B cell (primary cell): ENCODE results near the gene TMCO1. TPM values are rescaled to one million over a fixed set of nuclear protein-coding genes. Genes with fewer than 3 reads are reported as not detected.

Experiments used
- ATAC-seq: fragments of 200-7000 bp; cut with Tn5 transposase; one replicate; pipeline ENCODE4 v1.10.0; 2021; ENCODE audit warnings: low read depth, mild to moderate bottlenecking, moderate number of reproducible peaks, moderate library complexity
- CTCF ChIA-PET: fragments of 350-600 bp; sonication (Branson Sonifier 250); formaldehyde crosslinking; loops from one replicate; lab custom pipeline; 2021; ENCODE audit warnings: antibody characterized with exemption, inconsistent platforms; lab: Charles Lee
- POLR2A ChIA-PET: fragments of 350-600 bp; sonication (Branson Sonifier 250); formaldehyde crosslinking; loops from one replicate; lab custom pipeline; 2021; ENCODE audit warnings: antibody characterized with exemption; lab: Charles Lee
- DNase-seq: peaks from one replicate; pipeline ENCODE4 v3.0.0; 2013
- H2AFZ ChIP-seq: 2 replicates; pipeline ENCODE4 v1.6.1; 2012; ENCODE audit warnings: mild to moderate bottlenecking, low read depth, low read length; ENCODE audit not compliant: insufficient read depth, poor library complexity, severe bottlenecking
- H3K27ac ChIP-seq, 2 donors: 1 replicate in 1 of 2; 2 replicates in 1 of 2; pipeline ENCODE4 v1.5.1; 2012 to 2013; ENCODE audit warnings: low read length in 2 of 2, mild to moderate bottlenecking in 2 of 2, moderate library complexity in 1 of 2
- H3K27me3 ChIP-seq, 4 experiments: fragments of 200-600 bp in 1 of 4; sonication (generic) in 1 of 4; replicated peaks in 1 of 4; 1 replicate in 2 of 4; 2 replicates in 2 of 4; pipeline versions ENCODE4 v1.6.1 to v1.7.0; 2013 to 2016; ENCODE audit warnings: low read length in 3 of 4, mild to moderate bottlenecking in 2 of 4, mixed read lengths in 1 of 4, moderate library complexity in 1 of 4; ENCODE audit not compliant: insufficient read depth in 4 of 4, control insufficient read depth in 3 of 4; ENCODE audit errors: control extremely low read depth in 1 of 4
- H3K36me3 ChIP-seq, 2 experiments: replicated peaks in 1 of 2; 1 replicate in 1 of 2; 2 replicates in 1 of 2; pipeline versions ENCODE4 v1.6.1 to v1.7.1; 2013; ENCODE audit warnings: low read length in 1 of 2; ENCODE audit not compliant: insufficient read depth in 2 of 2, control insufficient read depth in 1 of 2; ENCODE audit errors: control extremely low read depth in 1 of 2, extremely low read depth in 1 of 2
- H3K4me1 ChIP-seq, 2 donors: fragments of 200-600 bp in 1 of 2; sonication (generic) in 1 of 2; 1 replicate in 1 of 2; 2 replicates in 1 of 2; pipeline versions ENCODE4 v1.5.1 to v1.6.1; 2013 to 2017; ENCODE audit warnings: low read length in 2 of 2; ENCODE audit not compliant: control insufficient read depth in 2 of 2, insufficient read depth in 2 of 2
- H3K4me2 ChIP-seq: replicated peaks from 2 replicates; pipeline ENCODE3; 2012; ENCODE audit warnings: mild to moderate bottlenecking, low read depth, low read length; ENCODE audit not compliant: poor library complexity, severe bottlenecking
- H3K4me3 ChIP-seq, 5 experiments: fragments of 200-600 bp in 1 of 5; sonication (generic) in 1 of 5; 1 replicate in 3 of 5; 2 replicates in 2 of 5; pipeline versions ENCODE4 v1.5.1 to v1.7.0; 2011 to 2016; ENCODE audit warnings: low read length in 4 of 5, mild to moderate bottlenecking in 4 of 5, low read depth in 2 of 5, control low read depth in 1 of 5, moderate library complexity in 1 of 5; ENCODE audit not compliant: insufficient read depth in 1 of 5; ENCODE audit errors: control extremely low read depth in 1 of 5, extremely low read depth in 1 of 5
- H3K79me2 ChIP-seq: fragments of 200-600 bp; sonication (generic); one replicate; pipeline ENCODE4 v1.6.0; 2016; ENCODE audit warnings: low read length; ENCODE audit not compliant: control insufficient read depth, insufficient read depth
- H3K9ac ChIP-seq: fragments of 200-600 bp; sonication (generic); 2 replicates; pipeline ENCODE4 v1.6.1; 2017; ENCODE audit warnings: mild to moderate bottlenecking, low read length, moderate library complexity
- H3K9me3 ChIP-seq, 3 donors: one replicate each; pipeline versions ENCODE4 v1.6.1 to v1.7.1; 2013; ENCODE audit warnings: low read length in 2 of 3; ENCODE audit not compliant: control insufficient read depth in 2 of 3, insufficient read depth in 1 of 3; ENCODE audit errors: control extremely low read depth in 1 of 3
- H4K20me1 ChIP-seq: 2 replicates; pipeline ENCODE4 v1.6.0; 2012; ENCODE audit warnings: mild to moderate bottlenecking, low read length; ENCODE audit not compliant: insufficient read depth, control insufficient read depth, poor library complexity, severe bottlenecking
- H3K27ac Mint-ChIP-seq: one replicate; pipeline ENCODE4 v1.8.0; 2021; ENCODE audit warnings: mixed read lengths
- H3K27me3 Mint-ChIP-seq: one replicate; pipeline ENCODE4 v1.8.0; 2021; ENCODE audit warnings: mixed read lengths
- H3K4me1 Mint-ChIP-seq: one replicate; pipeline ENCODE4 v1.8.0; 2021; ENCODE audit warnings: mixed read lengths
- H3K4me3 Mint-ChIP-seq: one replicate; pipeline ENCODE4 v1.8.0; 2021; ENCODE audit warnings: mixed read lengths
- H3K9me3 Mint-ChIP-seq: one replicate; pipeline ENCODE4 v1.8.0; 2022; ENCODE audit warnings: mixed read lengths; ENCODE audit not compliant: insufficient read depth
- CTCF ChIP-seq: fragments of 200-600 bp; IDR thresholded peaks from one replicate; pipeline ENCODE4 v1.8.0; 2022; ENCODE audit warnings: antibody characterized with exemption, mild to moderate bottlenecking
- EZH2 ChIP-seq: IDR thresholded peaks from 2 replicates; pipeline ENCODE4 v1.6.1; 2012; ENCODE audit warnings: borderline replicate concordance, low read depth, mild to moderate bottlenecking, moderate library complexity, low read length; ENCODE audit not compliant: insufficient read depth, poor library complexity, severe bottlenecking
- WGBS: methylation state at CpG from one replicate; pipeline ENCODE4 v1.1.5; 2013; ENCODE audit warnings: missing lambda C conversion rate; ENCODE audit not compliant: insufficient coverage; 5-methylcytosine and 5-hydroxymethylcytosine counted together
- intact Hi-C: fragments of 100-400 bp; cut with micrococcal nuclease; formaldehyde crosslinking; loops from one replicate; pipeline ENCODE4 v1.10.0; 2022
- polyA plus RNA-seq: library from polyadenylated mRNA; depleted of rRNA; stranded (reverse); fragments of >200 nt; gene quantifications from 2 replicates; pipeline ENCODE4 v1.2.3, GENCODE V29; 2012
- total RNA-seq, 2 donors: library from RNA; stranded (reverse); fragments of 120-200 nt in 1 of 2; gene quantifications; 1 replicate in 1 of 2; 2 replicates in 1 of 2; pipeline versions ENCODE4 v1.2.3 to v1.2.4, GENCODE V29; 2013 to 2022

Gene TMCO1
- total and polyA plus RNA-seq, 2 donors (not counting 1 experiment from before 2014, with no cell fraction given): 16.1 to 39.5 TPM

- Mint-ChIP-seq H3K4me3 (no peak overlapping the region), H3K27me3 (peaks cover 11% of the 10 kb centered on the region), H3K4me1 (no peaks in the 10 kb centered on the region), H3K27ac (no peak overlapping the region), H3K9me3 (peaks cover 5% of the 10 kb centered on the region)
- intact Hi-C loops: no loop called here
- H3K9ac ChIP-seq: no peak overlapping the region
- no peak overlapping the region for H3K27ac ChIP-seq
- peaks cover 0 to 4% (median 2%) of the 10 kb centered on the region in 4 experiments for H3K27me3 ChIP-seq
- CTCF ChIA-PET: interaction anchor here (0.7 kb wide), 1 partner anchor 114 kb away, joined by 3 read pairs; no protein-coding TSS in a partner anchor
- no peak overlapping the region for H3K4me3 ChIP-seq
- H3K4me2 ChIP-seq: no peak overlapping the region
- no peak for DNase-seq
- no peak overlapping the region for H2AFZ ChIP-seq
- H3K9me3 ChIP-seq: peaks cover 0 to 7% (median 0%) of the 10 kb centered on the region in 3 donors
- TF ChIP-seq EZH2 (no peak), CTCF (no peak)
- no peak for ATAC-seq
- H3K79me2 ChIP-seq: no peaks in the 10 kb centered on the region
- no peaks in the 10 kb centered on the region for H3K36me3 ChIP-seq
- POLR2A ChIA-PET: no interaction called here
- H4K20me1 ChIP-seq: no peaks in the 10 kb centered on the region
- no peaks in the 10 kb centered on the region for H3K4me1 ChIP-seq
These were observed 30.7 kb upstream of the TMCO1 start for GRCh38 chr1:165799387-165799786.

- H3K4me3 Mint-ChIP-seq: no peak overlapping the region
- Histone ChIP-seq H3K27me3 (peaks cover 0 to 4% (median 2%) of the 10 kb centered on the region in 4 experiments), H3K9ac (no peak overlapping the region), H3K79me2 (no peaks in the 10 kb centered on the region), H3K9me3 (peaks cover 0 to 3% (median 0%) of the 10 kb centered on the region in 3 donors), H3K27ac (no peak overlapping the region), H3K4me1 (no peaks in the 10 kb centered on the region), H4K20me1 (no peaks in the 10 kb centered on the region), H3K36me3 (no peaks in the 10 kb centered on the region), H2AFZ (no peak overlapping the region), H3K4me2 (no peak overlapping the region), H3K4me3 (no peak overlapping the region)
- intact Hi-C loops: no loop called here
- H3K27ac Mint-ChIP-seq: no peak overlapping the region
- ChIA-PET POLR2A (no interaction called here), CTCF (no interaction called here)
- no peak for DNase-seq
- no peaks in the 10 kb centered on the region for H3K4me1 Mint-ChIP-seq
- WGBS: 80% methylated on average over 2 of the region's 2 CpGs
- TF ChIP-seq CTCF (no peak), EZH2 (no peak)
- peaks cover 5% of the 10 kb centered on the region for H3K9me3 Mint-ChIP-seq
- peaks cover 28% of the 10 kb centered on the region for H3K27me3 Mint-ChIP-seq
- ATAC-seq: no peak
These were observed 27.2 kb upstream of the TMCO1 start for GRCh38 chr1:165795894-165796293.
